Measurements from ENCODE around the gene JAK3. TPM values are rescaled to one million over a fixed set of nuclear protein-coding genes. Genes with fewer than 3 reads are reported as not detected.

Gene JAK3
- polyA plus RNA-seq, 4 donors, result 0.67 to 6.8 (median 2.5) TPM

GRCh38 chr19:17826508-17827056 lies 21.2 kb downstream of the JAK3 start:
- Histone ChIP-seq H3K9me3 (ENCODE audit: control insufficient read depth in 2 of 2, insufficient read depth in 1 of 2, low read depth in 1 of 2, low read length in 1 of 2) (no peaks in the 10 kb centered on the region), H3K27ac (ENCODE audit: low read depth in 1 of 3, low read length in 2 of 3) (no peak overlapping the region), H3K4me3 (ENCODE audit: low read depth in 1 of 3, low read length in 3 of 3) (no peak overlapping the region), H3K27me3 (ENCODE audit: control insufficient read depth in 3 of 3, insufficient read depth in 3 of 3, low read length in 3 of 3) (peaks cover 0 to 7% (median 0%) of the 10 kb centered on the region in 3 donors), H3K4me1 (ENCODE audit: control insufficient read depth in 3 of 3, insufficient read depth in 2 of 3, low read depth in 1 of 3, low read length in 2 of 3) (peaks cover 0 to 13% (median 0%) of the 10 kb centered on the region in 3 donors), H3K36me3 (ENCODE audit: control insufficient read depth in 3 of 3, insufficient read depth in 2 of 3, low read depth in 1 of 3, low read length in 3 of 3) (peaks cover 0 to 8% (median 0%) of the 10 kb centered on the region in 3 donors)
- 73 to 83% (median 74%) methylated on average over 13 of the region's 13 CpGs for WGBS, 3 donors
- FAIRE-seq, result no peak
- no peak for DNase-seq

GRCh38 chr19:17824339-17824738 lies 23.4 kb downstream of the JAK3 start:
- H3K4me3 ChIP-seq (ENCODE audit: low read depth in 1 of 3, low read length in 3 of 3), result no peak overlapping the region
- FAIRE-seq (no peak), DNase-seq (no peak)
- 64 to 82% (median 69%) methylated on average over 8 of the region's 8 CpGs for WGBS, 3 donors
- no peaks in the 10 kb centered on the region for H3K4me1 ChIP-seq (ENCODE audit: control insufficient read depth in 3 of 3, insufficient read depth in 2 of 3, low read depth in 1 of 3, low read length in 2 of 3)
- peaks cover 0 to 5% (median 0%) of the 10 kb centered on the region in 3 donors for H3K27me3 ChIP-seq (ENCODE audit: control insufficient read depth in 3 of 3, insufficient read depth in 3 of 3, low read length in 3 of 3)
- H3K36me3 ChIP-seq (ENCODE audit: control insufficient read depth in 3 of 3, insufficient read depth in 2 of 3, low read depth in 1 of 3, low read length in 3 of 3), result peaks cover 0 to 8% (median 0%) of the 10 kb centered on the region in 3 donors
- H3K27ac ChIP-seq (ENCODE audit: low read depth in 1 of 3, low read length in 2 of 3), result no peak overlapping the region
- H3K9me3 ChIP-seq (ENCODE audit: control insufficient read depth in 2 of 2, insufficient read depth in 1 of 2, low read depth in 1 of 2, low read length in 1 of 2), result no peaks in the 10 kb centered on the region

- DNase-seq (no peak), FAIRE-seq (no peak)
- Histone ChIP-seq H3K4me1 (ENCODE audit: control insufficient read depth in 3 of 3, insufficient read depth in 2 of 3, low read depth in 1 of 3, low read length in 2 of 3) (no peaks in the 10 kb centered on the region), H3K36me3 (ENCODE audit: control insufficient read depth in 3 of 3, insufficient read depth in 2 of 3, low read depth in 1 of 3, low read length in 3 of 3) (peaks cover 0 to 4% (median 0%) of the 10 kb centered on the region in 3 donors), H3K27me3 (ENCODE audit: control insufficient read depth in 3 of 3, insufficient read depth in 3 of 3, low read length in 3 of 3) (peaks cover 0 to 5% (median 0%) of the 10 kb centered on the region in 3 donors), H3K27ac (ENCODE audit: low read depth in 1 of 3, low read length in 2 of 3) (no peak within 1 kb of the TSS), H3K9me3 (ENCODE audit: control insufficient read depth in 2 of 2, insufficient read depth in 1 of 2, low read depth in 1 of 2, low read length in 1 of 2) (no peaks in the 10 kb centered on the region), H3K4me3 (ENCODE audit: low read depth in 1 of 3, low read length in 3 of 3) (no peak within 1 kb of the TSS)
- 55 to 70% (median 65%) methylated on average over 34 of the region's 34 CpGs for WGBS, 3 donors
Observed at GRCh38 chr19:17821190-17821589, 26.6 kb downstream of the JAK3 start, which contains the start of gene INSL3. Gene INSL3 (minus strand): TSS chr19:17821519. CDS start chr19:17821506, 13 bp downstream.

- Histone ChIP-seq H3K36me3 (ENCODE audit: control insufficient read depth in 3 of 3, insufficient read depth in 2 of 3, low read depth in 1 of 3, low read length in 3 of 3) (peaks cover 0 to 26% (median 0%) of the 10 kb centered on the region in 3 donors), H3K27ac (ENCODE audit: low read depth in 1 of 3, low read length in 2 of 3) (no peak overlapping the region), H3K9me3 (ENCODE audit: control insufficient read depth in 2 of 2, insufficient read depth in 1 of 2, low read depth in 1 of 2, low read length in 1 of 2) (no peaks in the 10 kb centered on the region), H3K27me3 (ENCODE audit: control insufficient read depth in 3 of 3, insufficient read depth in 3 of 3, low read length in 3 of 3) (peaks cover 0 to 2% (median 0%) of the 10 kb centered on the region in 3 donors), H3K4me3 (ENCODE audit: low read depth in 1 of 3, low read length in 3 of 3) (no peak overlapping the region), H3K4me1 (ENCODE audit: control insufficient read depth in 3 of 3, insufficient read depth in 2 of 3, low read depth in 1 of 3, low read length in 2 of 3) (no peaks in the 10 kb centered on the region)
- FAIRE-seq (no peak), DNase-seq (peak in 1 of 2 donors; percentile 32)
- 30 to 76% (median 46%) methylated on average over 12 to 13 of the region's 13 CpGs for WGBS, 3 donors
Observed at GRCh38 chr19:17817668-17818363, 30.0 kb downstream of the JAK3 start.

DNA sequence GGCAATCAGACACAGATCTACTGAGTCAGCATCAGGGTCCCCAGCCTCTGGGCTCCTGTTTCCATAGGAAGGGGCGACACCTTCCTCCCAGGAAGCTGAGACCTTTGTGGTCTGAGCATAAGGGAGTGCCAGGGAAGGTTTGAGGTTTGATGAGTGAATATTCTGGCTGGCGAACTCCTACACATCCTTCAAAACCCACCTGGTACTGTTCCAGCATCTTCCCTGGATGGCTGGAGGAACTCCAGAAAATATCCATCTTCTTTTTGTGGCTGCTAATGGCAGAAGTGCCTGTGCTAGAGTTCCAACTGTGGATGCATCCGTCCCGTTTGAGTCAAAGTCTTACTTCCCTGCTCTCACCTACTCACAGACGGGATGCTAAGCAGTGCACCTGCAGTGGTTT lies 35.7 kb downstream of the JAK3 start:
- Histone ChIP-seq H3K27ac (ENCODE audit: low read depth in 1 of 3, low read length in 2 of 3) (no peak overlapping the region), H3K36me3 (ENCODE audit: control insufficient read depth in 3 of 3, insufficient read depth in 2 of 3, low read depth in 1 of 3, low read length in 3 of 3) (peaks cover 0 to 82% (median 9%) of the 10 kb centered on the region in 3 donors), H3K4me3 (ENCODE audit: low read depth in 1 of 3, low read length in 3 of 3) (no peak overlapping the region), H3K9me3 (ENCODE audit: control insufficient read depth in 2 of 2, insufficient read depth in 1 of 2, low read depth in 1 of 2, low read length in 1 of 2) (peaks cover 0 to 4% of the 10 kb centered on the region in 2 donors), H3K27me3 (ENCODE audit: control insufficient read depth in 3 of 3, insufficient read depth in 3 of 3, low read length in 3 of 3) (no peaks in the 10 kb centered on the region), H3K4me1 (ENCODE audit: control insufficient read depth in 3 of 3, insufficient read depth in 2 of 3, low read depth in 1 of 3, low read length in 2 of 3) (no peaks in the 10 kb centered on the region)
- DNase-seq (no peak), FAIRE-seq (no peak)
- 76 to 83% (median 80%) methylated on average over 5 of the region's 5 CpGs for WGBS, 3 donors

- 83 to 91% (median 91%) methylated on average over 18 to 20 of the region's 20 CpGs for WGBS, 3 donors
Observed at GRCh38 chr19:17811681-17812080, 36.1 kb downstream of the JAK3 start.

GRCh38 chr19:17811103-17811502 lies 36.7 kb downstream of the JAK3 start:
- FAIRE-seq (no peak), DNase-seq (no peak)
- no peaks in the 10 kb centered on the region for H3K4me1 ChIP-seq (ENCODE audit: control insufficient read depth in 3 of 3, insufficient read depth in 2 of 3, low read depth in 1 of 3, low read length in 2 of 3)
- WGBS, 3 donors, result 93 to 98% (median 96%) methylated on average over 2 of the region's 2 CpGs
- H3K36me3 ChIP-seq (ENCODE audit: control insufficient read depth in 3 of 3, insufficient read depth in 2 of 3, low read depth in 1 of 3, low read length in 3 of 3), result peaks cover 0 to 86% (median 9%) of the 10 kb centered on the region in 3 donors
- H3K27me3 ChIP-seq (ENCODE audit: control insufficient read depth in 3 of 3, insufficient read depth in 3 of 3, low read length in 3 of 3), result no peaks in the 10 kb centered on the region
- no peak overlapping the region for H3K27ac ChIP-seq (ENCODE audit: low read depth in 1 of 3, low read length in 2 of 3)
- H3K4me3 ChIP-seq (ENCODE audit: low read depth in 1 of 3, low read length in 3 of 3), result no peak overlapping the region
- peaks cover 0 to 4% of the 10 kb centered on the region in 2 donors for H3K9me3 ChIP-seq (ENCODE audit: control insufficient read depth in 2 of 2, insufficient read depth in 1 of 2, low read depth in 1 of 2, low read length in 1 of 2)

More at GRCh38 chr19:17811681-17812080, 36.1 kb downstream of the JAK3 start:
- Histone ChIP-seq H3K27ac (ENCODE audit: low read depth in 1 of 3, low read length in 2 of 3) (no peak overlapping the region), H3K4me1 (ENCODE audit: control insufficient read depth in 3 of 3, insufficient read depth in 2 of 3, low read depth in 1 of 3, low read length in 2 of 3) (no peaks in the 10 kb centered on the region), H3K4me3 (ENCODE audit: low read depth in 1 of 3, low read length in 3 of 3) (no peak overlapping the region), H3K36me3 (ENCODE audit: control insufficient read depth in 3 of 3, insufficient read depth in 2 of 3, low read depth in 1 of 3, low read length in 3 of 3) (peaks cover 0 to 82% (median 9%) of the 10 kb centered on the region in 3 donors), H3K9me3 (ENCODE audit: control insufficient read depth in 2 of 2, insufficient read depth in 1 of 2, low read depth in 1 of 2, low read length in 1 of 2) (peaks cover 0 to 4% of the 10 kb centered on the region in 2 donors), H3K27me3 (ENCODE audit: control insufficient read depth in 3 of 3, insufficient read depth in 3 of 3, low read length in 3 of 3) (no peaks in the 10 kb centered on the region)
- DNase-seq (no peak), FAIRE-seq (no peak)

GRCh38 chr19:17807731-17808316 lies 40.0 kb downstream of the JAK3 start:
- H3K27ac ChIP-seq (ENCODE audit: low read depth in 1 of 3, low read length in 2 of 3), result no peak overlapping the region
- 72 to 82% (median 78%) methylated on average over 32 to 38 of the region's 38 CpGs for WGBS, 3 donors
- H3K4me3 ChIP-seq (ENCODE audit: low read depth in 1 of 3, low read length in 3 of 3), result no peak overlapping the region
- H3K36me3 ChIP-seq (ENCODE audit: control insufficient read depth in 3 of 3, insufficient read depth in 2 of 3, low read depth in 1 of 3, low read length in 3 of 3), result peaks cover 2 to 89% (median 9%) of the 10 kb centered on the region in 3 donors
- no peak for DNase-seq
- H3K4me1 ChIP-seq (ENCODE audit: control insufficient read depth in 3 of 3, insufficient read depth in 2 of 3, low read depth in 1 of 3, low read length in 2 of 3), result no peaks in the 10 kb centered on the region
- peaks cover 0 to 4% of the 10 kb centered on the region in 2 donors for H3K9me3 ChIP-seq (ENCODE audit: control insufficient read depth in 2 of 2, insufficient read depth in 1 of 2, low read depth in 1 of 2, low read length in 1 of 2)
- peaks cover 0 to 2% (median 0%) of the 10 kb centered on the region in 3 donors for H3K27me3 ChIP-seq (ENCODE audit: control insufficient read depth in 3 of 3, insufficient read depth in 3 of 3, low read length in 3 of 3)
- no peak for FAIRE-seq

Measured in small intestine (tissue), 7 donors.